ENCODE measurements around the gene PHACTR1.

GRCh38 chr6:12772416-12772815 is 55.8 kb downstream of the PHACTR1 start:
- no peak for TF ChIP-seq POLR2A (IDR thresholded peaks at IDR 0.05; ENCODE audit: low read depth, low read length)
- TF ChIP-seq TAF1 (IDR thresholded peaks at IDR 0.05; ENCODE audit: borderline replicate concordance, low read depth, low read length), result no peak
- no peak for TF ChIP-seq POLR2AphosphoS5 (IDR thresholded peaks at IDR 0.05; ENCODE audit: low read depth, low read length)

Measured in GM12892 (cell line).